SK-N-SH treated with all-trans-retinoic acid at 6 μM for 48 hours (cell line): Measurements from ENCODE around the gene ERC1.

Experiments used
- ARNTL ChIP-seq: fragments of 450-650 bp; formaldehyde crosslinking; IDR thresholded peaks from 2 replicates; pipeline ENCODE4 v1.5.0; 2020; ENCODE audit warnings: low read depth, mild to moderate bottlenecking, moderate library complexity, borderline replicate concordance
- BACH2 ChIP-seq: fragments of 250-450 bp; sonication (Bioruptor Pico); IDR thresholded peaks from 2 replicates; pipeline ENCODE4 v1.9.0; 2021; ENCODE audit warnings: mild to moderate bottlenecking, borderline replicate concordance
- CREB5 ChIP-seq: fragments of 250-450 bp; sonication (Bioruptor Pico); IDR thresholded peaks from 2 replicates; pipeline ENCODE4 v1.5.1; 2020; ENCODE audit warnings: low read depth, mild to moderate bottlenecking, moderate library complexity
- CSDC2 ChIP-seq: fragments of 250-450 bp; sonication (Bioruptor Pico); IDR thresholded peaks from 2 replicates; pipeline ENCODE4 v1.5.0; 2020; ENCODE audit warnings: mild to moderate bottlenecking, moderate library complexity
- GLIS3 ChIP-seq: fragments of 250-450 bp; sonication (Bioruptor Pico); IDR thresholded peaks from 2 replicates; pipeline ENCODE4 v1.5.0; 2020; ENCODE audit warnings: mild to moderate bottlenecking, moderate library complexity
- OSR1 ChIP-seq: fragments of 250-450 bp; sonication (Bioruptor Pico); IDR thresholded peaks from 2 replicates; pipeline ENCODE4 v1.8.0; 2022; ENCODE audit warnings: moderate library complexity, mild to moderate bottlenecking, inconsistent platforms
- POU6F1 ChIP-seq: fragments of 250-450 bp; sonication (Bioruptor Pico); IDR thresholded peaks from 2 replicates; pipeline ENCODE4 v1.8.0; 2021; ENCODE audit warnings: low read depth, mild to moderate bottlenecking, moderate library complexity, borderline replicate concordance
- PPARA ChIP-seq: fragments of 250-450 bp; sonication (Bioruptor Pico); IDR thresholded peaks from 2 replicates; pipeline ENCODE4 v1.5.0; 2020; ENCODE audit warnings: mild to moderate bottlenecking, borderline replicate concordance
- RARB ChIP-seq: fragments of 250-450 bp; sonication (Bioruptor Pico); IDR thresholded peaks from 2 replicates; pipeline ENCODE4 v1.8.0; 2021; ENCODE audit warnings: mild to moderate bottlenecking, moderate library complexity
- SNAI2 ChIP-seq: fragments of 250-450 bp; sonication (Bioruptor Pico); IDR thresholded peaks from 2 replicates; pipeline ENCODE4 v1.5.0; 2020; ENCODE audit warnings: mild to moderate bottlenecking, moderate library complexity
- TCF4 ChIP-seq: fragments of 250-450 bp; sonication (Bioruptor Pico); IDR thresholded peaks from 2 replicates; pipeline ENCODE4 v1.8.0; 2021; ENCODE audit warnings: mild to moderate bottlenecking, moderate library complexity, borderline replicate concordance
- ZFP3 ChIP-seq: fragments of 250-450 bp; sonication (Bioruptor Pico); IDR thresholded peaks from 2 replicates; pipeline ENCODE4 v1.5.0; 2020; ENCODE audit warnings: mild to moderate bottlenecking, moderate library complexity
- TF ChIP-seq, protein P1 (sequence below): fragments of 250-450 bp; sonication (Bioruptor Pico); IDR thresholded peaks from 2 replicates; pipeline ENCODE4 v1.8.0; 2020; ENCODE audit warnings: mild to moderate bottlenecking, moderate library complexity, borderline replicate concordance

DNA sequence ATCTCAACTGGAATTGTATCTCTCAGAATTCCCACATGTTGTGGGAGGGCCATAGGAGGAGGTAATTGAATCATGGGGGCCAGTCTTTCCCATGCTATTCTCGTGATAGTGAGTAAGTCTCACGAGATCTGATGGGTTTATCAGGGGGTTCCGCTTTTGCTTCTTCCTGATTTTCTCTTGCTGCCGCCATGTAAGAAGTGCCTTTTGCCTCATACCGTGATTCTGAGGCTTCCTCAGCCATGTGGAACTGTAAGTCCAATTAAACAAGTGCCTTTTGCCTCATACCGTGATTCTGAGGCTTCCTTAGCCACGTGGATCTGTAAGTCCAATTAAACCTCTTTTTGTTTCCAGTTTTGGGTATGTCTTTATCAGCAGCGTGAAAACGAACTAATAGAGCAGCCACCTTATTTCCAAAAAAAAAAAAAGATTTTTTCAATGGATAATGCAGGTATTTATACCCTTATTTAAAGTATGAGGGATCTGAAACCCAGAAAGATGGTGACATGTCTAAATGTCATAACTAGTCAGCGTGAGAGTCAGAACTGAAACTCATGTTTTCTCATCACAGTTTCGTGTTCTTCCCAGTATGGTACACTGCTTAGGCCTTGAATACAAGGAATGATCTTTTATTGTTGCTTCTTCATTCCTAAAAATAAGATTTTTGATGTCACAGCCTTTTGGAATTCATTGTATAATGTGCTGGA is 89.6 kb downstream of the ERC1 start:
- TF ChIP-seq OSR1 (CRISPR knock-in tag) (no peak), ZFP3 (CRISPR knock-in tag) (no peak), GLIS3 (no peak), RARB (CRISPR knock-in tag) (no peak), CREB5 (CRISPR knock-in tag) (no peak), CSDC2 (CRISPR knock-in tag) (no peak), TCF4 (CRISPR knock-in tag) (no peak), ARNTL (CRISPR knock-in tag) (no peak), POU6F1 (no peak), SNAI2 (CRISPR knock-in tag) (no peak), BACH2 (CRISPR knock-in tag) (no peak), PPARA (CRISPR knock-in tag) (no peak)
- TF ChIP-seq, protein P1, sequence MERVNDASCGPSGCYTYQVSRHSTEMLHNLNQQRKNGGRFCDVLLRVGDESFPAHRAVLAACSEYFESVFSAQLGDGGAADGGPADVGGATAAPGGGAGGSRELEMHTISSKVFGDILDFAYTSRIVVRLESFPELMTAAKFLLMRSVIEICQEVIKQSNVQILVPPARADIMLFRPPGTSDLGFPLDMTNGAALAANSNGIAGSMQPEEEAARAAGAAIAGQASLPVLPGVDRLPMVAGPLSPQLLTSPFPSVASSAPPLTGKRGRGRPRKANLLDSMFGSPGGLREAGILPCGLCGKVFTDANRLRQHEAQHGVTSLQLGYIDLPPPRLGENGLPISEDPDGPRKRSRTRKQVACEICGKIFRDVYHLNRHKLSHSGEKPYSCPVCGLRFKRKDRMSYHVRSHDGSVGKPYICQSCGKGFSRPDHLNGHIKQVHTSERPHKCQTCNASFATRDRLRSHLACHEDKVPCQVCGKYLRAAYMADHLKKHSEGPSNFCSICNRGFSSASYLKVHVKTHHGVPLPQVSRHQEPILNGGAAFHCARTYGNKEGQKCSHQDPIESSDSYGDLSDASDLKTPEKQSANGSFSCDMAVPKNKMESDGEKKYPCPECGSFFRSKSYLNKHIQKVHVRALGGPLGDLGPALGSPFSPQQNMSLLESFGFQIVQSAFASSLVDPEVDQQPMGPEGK, result no peak
